ENCODE measurements around the gene TMEM50A. TPM values are rescaled to one million over a fixed set of nuclear protein-coding genes. Genes with fewer than 3 reads are reported as not detected.

Gene TMEM50A
- total and polyA plus RNA-seq, 2 of the 13 experiments (the other 11 are each of a cell fraction or from before 2014, with no cell fraction given) = 51.2 to 61.2 TPM

GRCh38 chr1:25356441-25356840, 18.3 kb downstream of the TMEM50A start:
- no peak for TF ChIP-seq JDP2 (CRISPR knock-in tag; IDR thresholded peaks at IDR 0.05; ENCODE audit: borderline replicate concordance)
- TF ChIP-seq CREM (IDR thresholded peaks at IDR 0.05) = no peak
- TF ChIP-seq CREM (CRISPR knock-in tag; IDR thresholded peaks at IDR 0.05) = no peak
- no peak for TF ChIP-seq ZNF33A (CRISPR knock-in tag; IDR thresholded peaks at IDR 0.05; ENCODE audit: borderline replicate concordance)
- TF ChIP-seq MAFK (conservative IDR thresholded peaks at IDR 0.05 in 1 of 2, IDR thresholded peaks at IDR 0.05 in 1 of 2; ENCODE audit: low read length in 2 of 2) = no peak
- TF ChIP-seq ZNF569 (CRISPR knock-in tag; IDR thresholded peaks at IDR 0.05; ENCODE audit: borderline replicate concordance) = no peak
- no peak for TF ChIP-seq SSRP1 (CRISPR knock-in tag; IDR thresholded peaks at IDR 0.05)
- TF ChIP-seq MTA1 (CRISPR knock-in tag; IDR thresholded peaks at IDR 0.05; ENCODE audit: borderline replicate concordance) = no peak
- no peak for TF ChIP-seq THYN1 (CRISPR knock-in tag; IDR thresholded peaks at IDR 0.05; ENCODE audit: borderline replicate concordance, low read depth)
- no peak for TF ChIP-seq HMG20A (CRISPR knock-in tag; IDR thresholded peaks at IDR 0.05; ENCODE audit: borderline replicate concordance)
- TF ChIP-seq JUND (CRISPR knock-in tag; IDR thresholded peaks at IDR 0.05) = no peak
- no peak for TF ChIP-seq ZNF225 (CRISPR knock-in tag; IDR thresholded peaks at IDR 0.05)
- no peak for TF ChIP-seq AGO1 (IDR thresholded peaks at IDR 0.05; ENCODE audit: low read depth, low read length, poor library complexity, severe bottlenecking)
- TF ChIP-seq THAP7 (CRISPR knock-in tag; IDR thresholded peaks at IDR 0.05) = no peak
- TF ChIP-seq ZNF234 (CRISPR knock-in tag; conservative IDR thresholded peaks at IDR 0.05) = no peak
- no peak for TF ChIP-seq CERS6 (CRISPR knock-in tag; IDR thresholded peaks at IDR 0.05)
- TF ChIP-seq ZNF563 (CRISPR knock-in tag; IDR thresholded peaks at IDR 0.05) = no peak
- no peak for TF ChIP-seq ZSCAN12 (CRISPR knock-in tag; IDR thresholded peaks at IDR 0.05)
- peaks cover 18 to 47% of the 10 kb centered on the region in 2 experiments; a peak in 4 of 5 replicates for H3K36me3 ChIP-seq (replicated peaks in 1 of 2; ENCODE audit: control insufficient read depth in 1 of 2, insufficient read depth in 2 of 2, low read length in 2 of 2)
- no peak overlapping the region for H3K4me3 ChIP-seq (replicated peaks in 1 of 3; ENCODE audit: insufficient read depth in 1 of 3, low read depth in 2 of 3, low read length in 3 of 3)
- DNase-seq (ENCODE audit: low spot score) (no peak), FAIRE-seq (no peak), ATAC-seq (no peak)
- no TSS peak for BruUV-seq (replicated peaks)
- H2AFZ ChIP-seq (ENCODE audit: low read length) = no peak overlapping the region
- no peaks in the 10 kb centered on the region for H3K9me3 ChIP-seq (ENCODE audit: low read length)
- CTCF ChIA-PET (ENCODE audit: low intra/inter-chr PET ratio, low total read pairs) = no interaction called here
- H3K9ac ChIP-seq (ENCODE audit: insufficient read depth, low read depth, low read length) = no peak overlapping the region
- in situ Hi-C loops (cut with HindIII; ENCODE audit: extremely low pct_ligation_motif_present, low pct_unique_long_range_greater_than_20kb) (no loop called here), intact Hi-C loops (cut with micrococcal nuclease; ENCODE audit: unreplicated experiment) (no loop called here)
- H3K27ac ChIP-seq (ENCODE audit: extremely low read length, insufficient read depth, low read length) = no peak overlapping the region
- no peaks in the 10 kb centered on the region for H4K20me1 ChIP-seq (ENCODE audit: insufficient read depth, low read length)
- no peak overlapping the region for H3K4me2 ChIP-seq (ENCODE audit: low read depth, low read length)
- no peaks in the 10 kb centered on the region for H3K27me3 ChIP-seq (ENCODE audit: control insufficient read depth in 1 of 2, insufficient read depth in 2 of 2, low read length in 2 of 2)
- no peaks in the 10 kb centered on the region for H3K4me1 ChIP-seq (ENCODE audit: insufficient read depth, low read length)
- H3K79me2 ChIP-seq (ENCODE audit: insufficient read depth, low read length) = no peaks in the 10 kb centered on the region
- POLR2A ChIA-PET = no interaction called here
